Uterus (tissue), 4 donors: ENCODE measurements around the gene MED27. TPM values are rescaled to one million over a fixed set of nuclear protein-coding genes. Genes with fewer than 3 reads are reported as not detected.

Experiments
- DNase-seq, 2 donors: peaks; one replicate each; pipeline ENCODE4 v3.0.0-alpha.2; 2019 to 2020
- H3K27ac ChIP-seq, 2 donors: fragments of 200-600 bp; sonication (generic); 1 replicate in 1 of 2; 2 replicates in 1 of 2; pipeline ENCODE4 v1.5.1; 2016 to 2018
- H3K27me3 ChIP-seq, 2 donors: fragments of 200-600 bp; sonication (generic); one replicate each; pipeline ENCODE4 v1.5.1; 2018 to 2019; ENCODE audit warnings: control low read depth in 1 of 2
- H3K36me3 ChIP-seq, 2 donors: fragments of 200-600 bp; sonication (generic); one replicate each; pipeline ENCODE4 v1.5.1; 2019; ENCODE audit warnings: control low read depth in 1 of 2
- H3K4me1 ChIP-seq, 2 donors: fragments of 200-600 bp; sonication (generic); one replicate each; pipeline ENCODE4 v1.5.1; 2018 to 2019; ENCODE audit warnings: control low read depth in 1 of 2
- H3K4me3 ChIP-seq, 2 donors: fragments of 200-600 bp; sonication (generic); 1 replicate in 1 of 2; 2 replicates in 1 of 2; pipeline ENCODE4 v1.5.1; 2018 to 2019; ENCODE audit warnings: mild to moderate bottlenecking in 1 of 2
- H3K9me3 ChIP-seq, 2 donors: fragments of 200-600 bp; sonication (generic); one replicate each; pipeline ENCODE4 v1.5.1; 2019; ENCODE audit warnings: control low read depth in 1 of 2
- POLR2A ChIP-seq, 2 donors: fragments of 450-650 bp; IDR thresholded peaks; one replicate each; pipeline ENCODE4 v1.6.1; 2016; ENCODE audit warnings: antibody characterized with exemption in 2 of 2, mild to moderate bottlenecking in 1 of 2, moderate library complexity in 1 of 2
- intact Hi-C: fragments of 100-400 bp; cut with DNase I; formaldehyde crosslinking; loops from one replicate; pipeline ENCODE4 v1.15.1; 2023; ENCODE audit warnings: low total_unique reads
- total RNA-seq, 4 donors: library from RNA; depleted of rRNA in 3 of 4; stranded (reverse); fragments of >200 nt in 3 of 4; gene quantifications; one replicate each; pipeline versions ENCODE4 v1.1.0 to v1.2.4, GENCODE V29; 2014 to 2023
- TF ChIP-seq, protein P1 (sequence below), 4 experiments: fragments of 200-600 bp in 2 of 4; fragments of 450-650 bp in 2 of 4; sonication (generic) in 2 of 4; IDR thresholded peaks; one replicate each; pipeline ENCODE4 v1.5.1; 2016 to 2019; ENCODE audit warnings: antibody characterized with exemption in 4 of 4, mild to moderate bottlenecking in 2 of 4, moderate library complexity in 1 of 4
- donor health status: DM: yes; HTN: yes; CAD: no.

MED27 gene
- total RNA-seq, 4 donors from 2014 or later: 4.6 to 29.3 (median 10.7) TPM

DNA sequence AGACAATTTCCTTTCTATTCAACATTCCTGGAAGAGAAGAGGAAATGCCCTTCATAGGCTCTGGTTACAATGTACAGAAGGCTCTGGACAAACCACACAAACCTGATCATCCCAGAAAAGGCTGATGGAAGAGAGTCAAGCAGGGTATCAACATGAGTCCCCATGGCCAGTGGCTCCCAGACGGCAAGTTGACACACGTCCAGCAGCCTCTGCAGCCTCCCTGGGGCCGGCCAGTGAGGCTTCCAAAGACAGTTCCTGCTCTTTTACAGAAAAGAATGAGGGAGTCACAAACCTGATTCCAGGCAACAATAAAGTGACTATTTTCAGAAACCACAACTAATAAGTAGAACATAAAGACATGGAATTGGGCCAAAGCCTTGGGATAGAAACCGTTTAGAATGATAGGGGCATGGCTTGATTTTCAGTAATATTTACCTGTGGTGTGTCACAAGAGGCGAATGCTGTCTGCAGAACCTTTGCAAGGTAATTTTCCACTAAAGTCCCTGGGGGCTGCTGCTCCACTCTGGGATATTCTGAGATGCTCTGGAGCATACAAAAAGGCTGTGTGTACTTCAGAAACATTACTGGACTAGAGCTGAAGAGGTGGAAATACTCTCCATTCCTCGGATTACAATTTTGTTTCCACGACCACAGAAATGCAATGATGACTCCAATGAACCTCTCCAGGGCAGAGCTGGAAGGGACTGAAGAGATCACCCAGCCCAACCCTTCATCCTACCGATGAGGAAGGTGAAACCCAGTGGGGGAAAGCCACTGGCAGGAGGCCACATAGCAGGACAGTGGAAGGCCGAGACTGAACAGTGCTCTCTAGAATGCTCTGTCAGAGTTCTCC, 10.4 kb downstream of the MED27 start:
- no peaks in the 10 kb centered on the region for H3K27me3 ChIP-seq
- no peaks in the 10 kb centered on the region for H3K9me3 ChIP-seq
- H3K4me3 ChIP-seq: no peak overlapping the region
- H3K4me1 ChIP-seq: no peaks in the 10 kb centered on the region
- intact Hi-C loops: no loop called here
- no peak for DNase-seq
- TF ChIP-seq POLR2A (IDR thresholded peaks at IDR 0.05): no peak
- TF ChIP-seq, protein P1, sequence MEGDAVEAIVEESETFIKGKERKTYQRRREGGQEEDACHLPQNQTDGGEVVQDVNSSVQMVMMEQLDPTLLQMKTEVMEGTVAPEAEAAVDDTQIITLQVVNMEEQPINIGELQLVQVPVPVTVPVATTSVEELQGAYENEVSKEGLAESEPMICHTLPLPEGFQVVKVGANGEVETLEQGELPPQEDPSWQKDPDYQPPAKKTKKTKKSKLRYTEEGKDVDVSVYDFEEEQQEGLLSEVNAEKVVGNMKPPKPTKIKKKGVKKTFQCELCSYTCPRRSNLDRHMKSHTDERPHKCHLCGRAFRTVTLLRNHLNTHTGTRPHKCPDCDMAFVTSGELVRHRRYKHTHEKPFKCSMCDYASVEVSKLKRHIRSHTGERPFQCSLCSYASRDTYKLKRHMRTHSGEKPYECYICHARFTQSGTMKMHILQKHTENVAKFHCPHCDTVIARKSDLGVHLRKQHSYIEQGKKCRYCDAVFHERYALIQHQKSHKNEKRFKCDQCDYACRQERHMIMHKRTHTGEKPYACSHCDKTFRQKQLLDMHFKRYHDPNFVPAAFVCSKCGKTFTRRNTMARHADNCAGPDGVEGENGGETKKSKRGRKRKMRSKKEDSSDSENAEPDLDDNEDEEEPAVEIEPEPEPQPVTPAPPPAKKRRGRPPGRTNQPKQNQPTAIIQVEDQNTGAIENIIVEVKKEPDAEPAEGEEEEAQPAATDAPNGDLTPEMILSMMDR (IDR thresholded peaks at IDR 0.05): no peak
- H3K27ac ChIP-seq: no peak overlapping the region
- H3K36me3 ChIP-seq: no peaks in the 10 kb centered on the region

DNA sequence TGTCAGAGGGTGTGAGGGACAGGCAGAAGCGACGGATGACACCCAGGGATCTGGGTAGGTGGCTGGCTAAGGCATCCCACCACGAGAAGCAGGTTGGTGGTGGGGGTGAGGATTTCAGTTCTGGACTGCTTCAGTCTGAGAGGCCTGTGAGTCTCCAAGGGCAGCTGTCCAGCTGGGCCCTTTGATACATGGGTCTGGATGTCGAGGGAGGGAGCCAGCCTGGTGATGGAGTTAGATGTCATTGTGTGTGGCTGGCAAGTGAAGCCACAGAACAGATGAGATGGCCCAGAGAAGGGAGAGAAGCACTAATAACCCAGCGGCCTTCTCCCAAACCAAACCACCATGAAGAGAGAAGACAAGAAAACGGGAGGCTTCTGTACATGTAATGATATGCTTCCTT, 11.1 kb downstream of the MED27 start:
- H3K27ac ChIP-seq: no peak overlapping the region
- no peaks in the 10 kb centered on the region for H3K4me1 ChIP-seq
- intact Hi-C loops: no loop called here
- no peak for TF ChIP-seq POLR2A (IDR thresholded peaks at IDR 0.05)
- TF ChIP-seq, protein P1 (IDR thresholded peaks at IDR 0.05): no peak
- H3K4me3 ChIP-seq: no peak overlapping the region
- no peaks in the 10 kb centered on the region for H3K9me3 ChIP-seq
- no peaks in the 10 kb centered on the region for H3K36me3 ChIP-seq
- H3K27me3 ChIP-seq: no peaks in the 10 kb centered on the region
- DNase-seq: no peak

DNA sequence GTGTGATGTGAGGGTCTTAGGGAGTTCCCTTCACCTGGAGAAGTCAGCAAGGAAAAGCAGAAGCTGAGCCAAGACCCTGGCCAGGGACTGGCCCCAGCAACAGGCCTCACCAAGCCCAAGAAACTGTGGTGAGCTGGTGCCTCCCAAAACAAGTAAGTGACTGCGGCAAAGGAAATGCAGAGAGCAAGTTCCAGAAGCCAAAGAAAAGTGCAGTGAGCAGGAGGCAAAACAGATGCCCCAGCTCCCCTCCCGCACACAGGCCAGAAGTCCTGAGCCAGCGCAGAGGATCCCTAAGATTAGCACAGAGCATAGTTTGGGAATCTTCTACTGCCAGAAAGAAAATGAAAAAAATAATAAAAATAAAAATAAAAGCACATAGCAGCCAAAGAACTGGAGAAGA, 13.2 kb downstream of the MED27 start:
- no peaks in the 10 kb centered on the region for H3K4me1 ChIP-seq
- DNase-seq: no peak
- no peak overlapping the region for H3K4me3 ChIP-seq
- no peaks in the 10 kb centered on the region for H3K27me3 ChIP-seq
- H3K9me3 ChIP-seq: no peaks in the 10 kb centered on the region
- intact Hi-C loops: no loop called here
- H3K27ac ChIP-seq: no peak overlapping the region
- TF ChIP-seq POLR2A (IDR thresholded peaks at IDR 0.05): no peak
- TF ChIP-seq, protein P1 (IDR thresholded peaks at IDR 0.05): no peak
- H3K36me3 ChIP-seq: no peaks in the 10 kb centered on the region

DNA sequence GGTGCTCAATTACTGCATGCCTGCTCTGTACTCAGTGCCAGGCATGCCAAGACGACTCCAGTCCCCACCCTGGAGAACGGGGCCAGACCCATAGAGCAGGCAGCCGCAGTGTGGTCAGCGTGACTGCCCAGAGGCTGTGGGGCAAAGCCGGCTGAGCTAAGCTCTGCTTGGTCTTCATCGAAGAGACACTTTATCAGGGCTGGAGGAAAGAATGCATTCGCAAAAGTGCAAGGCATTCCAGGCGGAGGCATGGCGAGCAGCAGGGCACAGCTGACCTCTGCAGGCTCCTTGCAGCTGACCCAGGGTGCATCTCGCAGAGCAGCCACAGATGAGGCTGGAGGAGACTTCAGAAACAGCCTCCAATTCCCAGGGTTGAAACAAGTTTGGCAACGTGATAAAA, 13.6 kb downstream of the MED27 start:
- Histone ChIP-seq H3K27ac (no peak overlapping the region), H3K27me3 (no peaks in the 10 kb centered on the region), H3K4me1 (no peaks in the 10 kb centered on the region), H3K36me3 (no peaks in the 10 kb centered on the region), H3K4me3 (no peak overlapping the region), H3K9me3 (no peaks in the 10 kb centered on the region)
- DNase-seq: no peak
- intact Hi-C loops: no loop called here
- TF ChIP-seq, protein P1 (IDR thresholded peaks at IDR 0.05): no peak
- no peak for TF ChIP-seq POLR2A (IDR thresholded peaks at IDR 0.05)

DNA sequence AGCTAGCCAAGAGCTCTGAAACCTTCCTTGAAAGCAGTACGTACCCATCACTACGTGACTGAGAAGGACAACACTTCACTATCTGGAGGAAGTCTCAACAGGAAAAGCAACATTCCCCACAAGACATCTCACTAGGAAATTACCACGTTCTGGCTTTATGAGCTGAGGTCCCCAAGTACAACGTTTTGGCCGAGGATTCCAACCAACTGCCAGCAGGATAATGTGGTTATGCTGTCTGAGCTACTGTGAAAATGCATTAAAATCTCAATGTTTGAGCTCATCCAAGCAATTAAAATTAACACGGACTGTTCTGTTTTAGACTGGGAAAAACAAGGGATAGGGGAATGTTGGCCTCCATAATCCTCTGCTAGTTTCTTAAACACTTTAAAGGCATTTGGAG, 16.4 kb downstream of the MED27 start:
- Histone ChIP-seq H3K4me1 (no peaks in the 10 kb centered on the region), H3K9me3 (no peaks in the 10 kb centered on the region), H3K27me3 (no peaks in the 10 kb centered on the region), H3K27ac (no peak overlapping the region), H3K4me3 (no peak overlapping the region), H3K36me3 (no peaks in the 10 kb centered on the region)
- DNase-seq: no peak
- intact Hi-C loops: no loop called here
- TF ChIP-seq, protein P1 (IDR thresholded peaks at IDR 0.05): no peak
- no peak for TF ChIP-seq POLR2A (IDR thresholded peaks at IDR 0.05)
